H9 (cell line): ENCODE data around the gene TTC17. TPM values are rescaled to one million over a fixed set of nuclear protein-coding genes. Genes with fewer than 3 reads are reported as not detected.

Experiments used
- DNase-seq: peaks from one replicate; pipeline ENCODE4 v3.0.0-alpha.2; 2017
- H2AFZ ChIP-seq: one replicate; pipeline ENCODE4 v1.6.1; 2013; ENCODE audit warnings: mild to moderate bottlenecking, low read length, control low read depth, moderate library complexity
- H2AK5ac ChIP-seq: 2 replicates; pipeline ENCODE4 v1.6.1; 2013; ENCODE audit warnings: low read length, control low read depth, mixed read lengths; ENCODE audit not compliant: insufficient read length
- H2BK120ac ChIP-seq: one replicate; pipeline ENCODE4 v1.6.1; 2013; ENCODE audit warnings: low read depth, mild to moderate bottlenecking, low read length, control low read depth, inconsistent platforms; ENCODE audit not compliant: poor library complexity, severe bottlenecking
- H2BK12ac ChIP-seq: 2 replicates; pipeline ENCODE4 v1.6.1; 2013; ENCODE audit warnings: low read length, control low read depth, mixed read lengths, low read depth; ENCODE audit not compliant: insufficient read length
- H2BK15ac ChIP-seq: 2 replicates; pipeline ENCODE4 v1.6.1; 2013; ENCODE audit warnings: low read depth, low read length, control low read depth
- H2BK20ac ChIP-seq: one replicate; pipeline ENCODE4 v1.6.1; 2013; ENCODE audit warnings: low read depth, mild to moderate bottlenecking, low read length, control low read depth, inconsistent platforms; ENCODE audit not compliant: poor library complexity, severe bottlenecking
- H2BK5ac ChIP-seq: 2 replicates; pipeline ENCODE4 v1.6.1; 2013; ENCODE audit warnings: low read length, control low read depth, mixed read lengths; ENCODE audit not compliant: insufficient read length
- H3K14ac ChIP-seq: 2 replicates; pipeline ENCODE4 v1.6.1; 2013; ENCODE audit warnings: low read length, control low read depth; ENCODE audit not compliant: insufficient read depth
- H3K18ac ChIP-seq: 2 replicates; pipeline ENCODE4 v1.6.1; 2013; ENCODE audit warnings: low read depth, mild to moderate bottlenecking, mixed read lengths, low read length, control low read depth; ENCODE audit not compliant: insufficient read length
- H3K23ac ChIP-seq: 2 replicates; pipeline ENCODE4 v1.6.1; 2013; ENCODE audit warnings: low read length, control low read depth, mixed read lengths, low read depth; ENCODE audit not compliant: insufficient read length
- H3K23me2 ChIP-seq: 2 replicates; pipeline ENCODE4 v1.6.1; 2013; ENCODE audit warnings: low read depth, mild to moderate bottlenecking, mixed read lengths, low read length, control low read depth; ENCODE audit not compliant: insufficient read length, poor library complexity, severe bottlenecking
- H3K27ac ChIP-seq: 2 replicates; pipeline ENCODE4 v1.5.1; 2013; ENCODE audit warnings: low read length, control low read depth, mixed read lengths, low read depth; ENCODE audit not compliant: insufficient read length
- H3K27me3 ChIP-seq: 2 replicates; pipeline ENCODE4 v1.6.1; 2013; ENCODE audit warnings: low read length, control low read depth, inconsistent platforms; ENCODE audit not compliant: insufficient read depth
- H3K4ac ChIP-seq: 2 replicates; pipeline ENCODE4 v1.6.1; 2013; ENCODE audit warnings: low read depth, mild to moderate bottlenecking, control low read depth, inconsistent platforms, low read length, moderate library complexity
- H3K4me1 ChIP-seq: 2 replicates; pipeline ENCODE4 v1.6.1; 2013; ENCODE audit warnings: low read length, control low read depth, inconsistent platforms; ENCODE audit not compliant: insufficient read depth
- H3K4me2 ChIP-seq: 2 replicates; pipeline ENCODE4 v1.6.1; 2013; ENCODE audit warnings: low read length, control low read depth, mixed read lengths; ENCODE audit not compliant: insufficient read length, insufficient read depth
- H3K56ac ChIP-seq: 2 replicates; pipeline ENCODE4 v1.6.1; 2013; ENCODE audit warnings: low read depth, mild to moderate bottlenecking, mixed read lengths, low read length, control low read depth; ENCODE audit not compliant: insufficient read length
- H3K79me1 ChIP-seq: 2 replicates; pipeline ENCODE4 v1.6.1; 2013; ENCODE audit warnings: low read depth, mild to moderate bottlenecking, moderate library complexity, low read length, control low read depth, inconsistent platforms; ENCODE audit not compliant: insufficient read depth, poor library complexity, severe bottlenecking
- H3K79me2 ChIP-seq: 2 replicates; pipeline ENCODE4 v1.6.1; 2013; ENCODE audit warnings: low read length, control low read depth, inconsistent platforms; ENCODE audit not compliant: insufficient read depth
- H3K9ac ChIP-seq: 2 replicates; pipeline ENCODE4 v1.6.1; 2013; ENCODE audit warnings: low read length, control low read depth, mixed read lengths; ENCODE audit not compliant: insufficient read length; ENCODE audit errors: extremely low read depth
- H3K9me3 ChIP-seq: one replicate; pipeline ENCODE4 v1.6.1; 2013; ENCODE audit warnings: low read depth, low read length, inconsistent platforms; ENCODE audit not compliant: control insufficient read depth
- H3T11ph ChIP-seq: one replicate; pipeline ENCODE4 v1.6.1; 2013; ENCODE audit warnings: mild to moderate bottlenecking, low read length, control low read depth, inconsistent platforms
- H4K20me1 ChIP-seq: one replicate; pipeline ENCODE4 v1.6.1; 2013; ENCODE audit not compliant: control insufficient read depth, insufficient read length, insufficient read depth
- H4K5ac ChIP-seq: 2 replicates; pipeline ENCODE4 v1.6.1; 2013; ENCODE audit warnings: low read depth, mild to moderate bottlenecking, mixed read lengths, low read length, control low read depth; ENCODE audit not compliant: insufficient read length
- H4K8ac ChIP-seq: replicated peaks from 2 replicates; pipeline ENCODE4 v1.6.1; 2013; ENCODE audit warnings: low read length, control low read depth, mixed read lengths, low read depth; ENCODE audit not compliant: insufficient read length
- H4K91ac ChIP-seq: 2 replicates; pipeline ENCODE4 v1.6.1; 2013; ENCODE audit warnings: low read depth, mild to moderate bottlenecking, moderate library complexity, mixed read lengths, low read length, control low read depth; ENCODE audit not compliant: insufficient read length
- H3K27ac Mint-ChIP-seq, 3 experiments: 2 replicates in 2 of 3; 3 replicates in 1 of 3; pipeline ENCODE4 v1.8.0; 2020 to 2021; ENCODE audit warnings: mixed read lengths in 3 of 3, mild to moderate bottlenecking in 1 of 3, moderate library complexity in 1 of 3
- H3K27me3 Mint-ChIP-seq: 2 replicates; pipeline ENCODE4 v1.8.0; 2021; ENCODE audit warnings: low read depth, mild to moderate bottlenecking, moderate library complexity, mixed read lengths
- H3K36me3 Mint-ChIP-seq, 3 experiments: 2 replicates in 2 of 3; 3 replicates in 1 of 3; pipeline ENCODE4 v1.8.0; 2020 to 2021; ENCODE audit warnings: low read depth in 3 of 3, mixed read lengths in 3 of 3; ENCODE audit not compliant: insufficient read depth in 1 of 3
- H3K4me1 Mint-ChIP-seq, 2 experiments: 2 replicates each; pipeline ENCODE4 v1.8.0; 2020; ENCODE audit warnings: mixed read lengths in 2 of 2
- H3K4me3 Mint-ChIP-seq, 2 experiments: 2 replicates in 1 of 2; 3 replicates in 1 of 2; pipeline ENCODE4 v1.8.0; 2020 to 2021; ENCODE audit warnings: mild to moderate bottlenecking in 2 of 2, mixed read lengths in 2 of 2, moderate library complexity in 1 of 2
- H3K9me3 Mint-ChIP-seq, 2 experiments: 2 replicates in 1 of 2; 3 replicates in 1 of 2; pipeline ENCODE4 v1.8.0; 2020; ENCODE audit warnings: mild to moderate bottlenecking in 2 of 2, mixed read lengths in 2 of 2, moderate library complexity in 1 of 2
- WGBS: extraction: QIAGEN DNeasy Blood & Tissue Kit; methylation state at CpG from one replicate; pipeline ENCODE4 v1.1.7; 2013; ENCODE audit warnings: missing lambda C conversion rate, low lambda C conversion rate, mixed read lengths; ENCODE audit not compliant: insufficient read length; ENCODE audit errors: extremely low coverage; 5-methylcytosine and 5-hydroxymethylcytosine counted together
- total RNA-seq: library from RNA; stranded (reverse); gene quantifications from 2 replicates; pipeline ENCODE4 v1.2.1, GENCODE V29; 2021
- TF ChIP-seq, protein P1 (sequence below): fragments of 200-600 bp; sonication (generic); conservative IDR thresholded peaks from 3 replicates; pipeline ENCODE4 v1.8.0; 2021; ENCODE audit warnings: antibody characterized with exemption, mild to moderate bottlenecking

The TTC17 gene
- total RNA-seq, 1 experiment from 2014 or later, result 68.5 TPM

DNA sequence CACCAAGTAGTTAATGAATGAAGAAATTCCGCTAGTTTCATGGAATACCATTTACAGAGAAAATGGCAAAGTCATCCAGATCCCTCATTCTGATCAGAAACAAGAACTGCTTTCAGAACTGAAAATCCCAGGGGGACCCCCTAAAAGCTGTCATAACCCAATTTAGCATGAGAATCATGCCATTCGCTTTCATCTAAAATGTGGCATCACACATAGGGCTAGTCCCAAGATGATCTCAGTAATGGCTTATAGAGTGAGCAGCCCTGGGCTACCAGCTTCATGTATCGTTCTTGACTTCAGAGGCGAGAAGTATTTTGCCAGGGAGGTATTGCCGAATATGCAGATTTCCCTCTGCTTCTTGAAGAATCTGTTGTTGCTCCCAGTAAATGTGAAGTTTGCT lies 134.0 kb downstream of the TTC17 start:
- H4K20me1 ChIP-seq, result peaks cover 2% of the 10 kb centered on the region
- H3K9ac ChIP-seq, result no peak overlapping the region
- H3K23me2 ChIP-seq, result no peaks in the 10 kb centered on the region
- H3K27ac ChIP-seq, result no peak overlapping the region
- no peak overlapping the region for H2BK20ac ChIP-seq
- no peak overlapping the region for H2BK12ac ChIP-seq
- no peak overlapping the region for H3K14ac ChIP-seq
- no peak overlapping the region for H3K27ac Mint-ChIP-seq
- no peak overlapping the region for H3K23ac ChIP-seq
- no peak overlapping the region for H2BK120ac ChIP-seq
- H4K8ac ChIP-seq, result no peak overlapping the region
- no peak overlapping the region for H3T11ph ChIP-seq
- H2BK15ac ChIP-seq, result no peak overlapping the region
- no peak overlapping the region for H4K91ac ChIP-seq
- no peak overlapping the region for H3K4ac ChIP-seq
- H3K4me3 Mint-ChIP-seq, result no peak overlapping the region
- no peak overlapping the region for H2BK5ac ChIP-seq
- no peak overlapping the region for H3K18ac ChIP-seq
- no peaks in the 10 kb centered on the region for H3K4me1 Mint-ChIP-seq
- no peaks in the 10 kb centered on the region for H3K27me3 Mint-ChIP-seq
- no peak overlapping the region for H2AFZ ChIP-seq
- no peaks in the 10 kb centered on the region for H3K27me3 ChIP-seq
- no peak overlapping the region for H3K4me2 ChIP-seq
- no peaks in the 10 kb centered on the region for H3K79me1 ChIP-seq
- peaks cover 7 to 52% (median 39%) of the 10 kb centered on the region in 3 experiments for H3K36me3 Mint-ChIP-seq
- H3K9me3 ChIP-seq, result no peaks in the 10 kb centered on the region
- no peaks in the 10 kb centered on the region for H3K9me3 Mint-ChIP-seq
- no peak for DNase-seq
- no peaks in the 10 kb centered on the region for H3K4me1 ChIP-seq
- no peak overlapping the region for H3K56ac ChIP-seq
- no CpG with 5 or more reads among the region's 5 CpGs for WGBS
- H2AK5ac ChIP-seq, result no peak overlapping the region
- TF ChIP-seq, protein P1, sequence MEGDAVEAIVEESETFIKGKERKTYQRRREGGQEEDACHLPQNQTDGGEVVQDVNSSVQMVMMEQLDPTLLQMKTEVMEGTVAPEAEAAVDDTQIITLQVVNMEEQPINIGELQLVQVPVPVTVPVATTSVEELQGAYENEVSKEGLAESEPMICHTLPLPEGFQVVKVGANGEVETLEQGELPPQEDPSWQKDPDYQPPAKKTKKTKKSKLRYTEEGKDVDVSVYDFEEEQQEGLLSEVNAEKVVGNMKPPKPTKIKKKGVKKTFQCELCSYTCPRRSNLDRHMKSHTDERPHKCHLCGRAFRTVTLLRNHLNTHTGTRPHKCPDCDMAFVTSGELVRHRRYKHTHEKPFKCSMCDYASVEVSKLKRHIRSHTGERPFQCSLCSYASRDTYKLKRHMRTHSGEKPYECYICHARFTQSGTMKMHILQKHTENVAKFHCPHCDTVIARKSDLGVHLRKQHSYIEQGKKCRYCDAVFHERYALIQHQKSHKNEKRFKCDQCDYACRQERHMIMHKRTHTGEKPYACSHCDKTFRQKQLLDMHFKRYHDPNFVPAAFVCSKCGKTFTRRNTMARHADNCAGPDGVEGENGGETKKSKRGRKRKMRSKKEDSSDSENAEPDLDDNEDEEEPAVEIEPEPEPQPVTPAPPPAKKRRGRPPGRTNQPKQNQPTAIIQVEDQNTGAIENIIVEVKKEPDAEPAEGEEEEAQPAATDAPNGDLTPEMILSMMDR, result no peak
- H4K5ac ChIP-seq, result no peak overlapping the region
- no peaks in the 10 kb centered on the region for H3K79me2 ChIP-seq
